ENCODE results near the gene ZYX. TPM values are rescaled to one million over a fixed set of nuclear protein-coding genes. Genes with fewer than 3 reads are reported as not detected.

The ZYX gene
- polyA plus RNA-seq, 1 experiment, result 32.6 TPM

DNA sequence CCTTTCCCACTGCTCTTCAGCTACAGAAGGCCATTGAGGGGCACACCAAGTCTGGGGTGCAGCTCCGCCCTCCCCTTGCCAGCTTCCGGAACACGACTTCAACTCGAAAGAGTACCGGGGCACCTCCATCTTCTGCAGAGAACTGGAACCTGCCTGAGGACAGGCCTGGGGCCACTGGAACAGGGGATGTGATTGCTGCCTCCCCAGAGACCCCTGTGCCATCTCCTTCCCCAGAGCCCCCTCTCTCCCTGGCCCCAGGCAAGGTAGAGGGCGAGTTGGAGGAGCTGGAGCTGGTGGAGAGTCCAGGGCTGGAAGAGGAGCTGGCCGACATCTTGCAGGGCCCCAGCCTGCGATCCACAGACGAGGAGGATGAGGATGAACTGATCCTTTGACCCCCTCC, 29.6 kb upstream of the ZYX start:
- Histone ChIP-seq H3K27me3 (ENCODE audit: control insufficient read depth, insufficient read depth, low read length) (peaks cover 39% of the 10 kb centered on the region), H3K9me3 (ENCODE audit: control insufficient read depth, insufficient read depth, low read length) (no peaks in the 10 kb centered on the region), H3K4me3 (ENCODE audit: low read depth, low read length) (no peak overlapping the region), H3K27ac (ENCODE audit: low read depth, low read length) (no peak overlapping the region)
- TF ChIP-seq CTCF (IDR thresholded peaks at IDR 0.05; ENCODE audit: low read depth, low read length), result no peak
- ChIA-PET CTCF (no interaction called here), POLR2A (no interaction called here)
- DNase-seq (ENCODE audit: low read depth, low spot score), result no peak

DNA sequence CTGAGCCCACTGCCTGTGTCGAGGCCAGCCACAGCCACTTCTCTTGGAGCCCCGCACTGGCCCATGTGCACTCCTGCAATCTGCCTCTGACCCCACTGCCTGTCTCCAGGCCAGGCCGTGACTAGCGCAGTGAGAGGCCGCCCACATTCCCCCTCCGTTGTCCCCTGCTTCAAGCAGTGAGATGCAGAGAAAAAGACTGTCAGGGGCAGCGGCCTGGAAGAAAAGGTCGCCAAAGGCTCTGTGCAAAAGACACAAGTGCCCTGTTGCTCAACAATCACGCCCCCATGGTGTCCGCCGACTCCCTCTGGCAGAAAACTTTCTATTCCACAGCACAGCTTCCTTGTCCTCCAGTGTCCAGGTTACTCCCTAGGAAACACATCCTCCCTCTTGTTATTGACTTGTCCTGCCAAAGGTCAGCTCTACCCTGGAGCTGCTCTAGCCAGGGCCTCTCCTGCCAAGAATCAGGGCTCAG, 28.6 kb upstream of the ZYX start:
- H3K9me3 ChIP-seq (ENCODE audit: control insufficient read depth, insufficient read depth, low read length), result no peaks in the 10 kb centered on the region
- ChIA-PET CTCF (no interaction called here), POLR2A (no interaction called here)
- no peak for TF ChIP-seq CTCF (IDR thresholded peaks at IDR 0.05; ENCODE audit: low read depth, low read length)
- no peak overlapping the region for H3K4me3 ChIP-seq (ENCODE audit: low read depth, low read length)
- peaks cover 31% of the 10 kb centered on the region for H3K27me3 ChIP-seq (ENCODE audit: control insufficient read depth, insufficient read depth, low read length)
- no peak overlapping the region for H3K27ac ChIP-seq (ENCODE audit: low read depth, low read length)
- no peak for DNase-seq (ENCODE audit: low read depth, low spot score)

- H3K27ac ChIP-seq (ENCODE audit: low read depth, low read length), result no peak overlapping the region
- DNase-seq (ENCODE audit: low read depth, low spot score), result no peak
- no peak overlapping the region for H3K4me3 ChIP-seq (ENCODE audit: low read depth, low read length)
- no peak for TF ChIP-seq CTCF (IDR thresholded peaks at IDR 0.05; ENCODE audit: low read depth, low read length)
- H3K27me3 ChIP-seq (ENCODE audit: control insufficient read depth, insufficient read depth, low read length), result peaks cover 18% of the 10 kb centered on the region
- H3K9me3 ChIP-seq (ENCODE audit: control insufficient read depth, insufficient read depth, low read length), result no peaks in the 10 kb centered on the region
- ChIA-PET POLR2A (interaction anchor here (0.6 kb wide), 1 partner anchor 18 kb away, joined by 3 read pairs; no protein-coding TSS in a partner anchor), CTCF (interaction anchor here (1.0 kb wide), 1 partner anchor 113 kb away, joined by 3 read pairs; no protein-coding TSS in a partner anchor)
These were observed 26.8 kb upstream of the ZYX start for GRCh38 chr7:143354376-143354775.

GRCh38 chr7:143354965-143355364, 26.2 kb upstream of the ZYX start:
- Histone ChIP-seq H3K4me3 (ENCODE audit: low read depth, low read length) (no peak overlapping the region), H3K27me3 (ENCODE audit: control insufficient read depth, insufficient read depth, low read length) (peaks cover 13% of the 10 kb centered on the region), H3K9me3 (ENCODE audit: control insufficient read depth, insufficient read depth, low read length) (no peaks in the 10 kb centered on the region), H3K27ac (ENCODE audit: low read depth, low read length) (no peak overlapping the region)
- ChIA-PET CTCF (interaction anchor here (1.0 kb wide), 1 partner anchor 114 kb away, joined by 3 read pairs; no protein-coding TSS in a partner anchor), POLR2A (no interaction called here)
- TF ChIP-seq CTCF (IDR thresholded peaks at IDR 0.05; ENCODE audit: low read depth, low read length), result no peak
- no peak for DNase-seq (ENCODE audit: low read depth, low spot score)

GRCh38 chr7:143355450-143356385, 25.4 kb upstream of the ZYX start:
- no peak for TF ChIP-seq CTCF (IDR thresholded peaks at IDR 0.05; ENCODE audit: low read depth, low read length)
- H3K27me3 ChIP-seq (ENCODE audit: control insufficient read depth, insufficient read depth, low read length), result peaks cover 12% of the 10 kb centered on the region
- no peaks in the 10 kb centered on the region for H3K9me3 ChIP-seq (ENCODE audit: control insufficient read depth, insufficient read depth, low read length)
- ChIA-PET POLR2A (no interaction called here), CTCF (interaction anchor here (0.6 to 1.3 kb wide), 4 partner anchors 24 to 128 kb away, joined by 3 to 4 read pairs (median 3); no protein-coding TSS in a partner anchor)
- H3K4me3 ChIP-seq (ENCODE audit: low read depth, low read length), result no peak overlapping the region
- H3K27ac ChIP-seq (ENCODE audit: low read depth, low read length), result no peak overlapping the region
- no peak for DNase-seq (ENCODE audit: low read depth, low spot score)
